HCT116 (cell line): ENCODE data around the gene SPTLC3. TPM values are rescaled to one million over a fixed set of nuclear protein-coding genes. Genes with fewer than 3 reads are reported as not detected.

Experiments
- ATAC-seq: fragments of 200-7000 bp; cut with Tn5 transposase; 2 replicates; pipeline ENCODE4 v1.9.1; 2020; ENCODE audit warnings: mild to moderate bottlenecking, moderate library complexity
- BruUV-seq: library from RNA; stranded (reverse); fragments of 400-500 nt; replicated peaks from 2 replicates; lab custom pipeline; 2021; lab: Mats Ljungman, UMichigan
- CTCF ChIA-PET: fragments of 300-600 bp; sonication (Branson Sonifier 250); formaldehyde crosslinking; loops from one replicate; lab custom pipeline; 2021; ENCODE audit warnings: antibody characterized with exemption; lab: Charles Lee
- POLR2A ChIA-PET: fragments of 300-600, 350-600 bp; sonication (Branson Sonifier 250); formaldehyde crosslinking; loops from one replicate; lab custom pipeline; 2021; ENCODE audit warnings: antibody characterized with exemption; lab: Charles Lee
- RAD21 ChIA-PET, 2 experiments: fragments of 300-600 bp; sonication (Branson Sonifier 250); formaldehyde crosslinking; loops; one replicate each; lab custom pipeline; 2023; ENCODE audit warnings: low total read pairs in 2 of 2; ENCODE audit not compliant: uncharacterized antibody in 2 of 2, unreplicated experiment in 2 of 2, low non-redundant PET in 1 of 2; lab: Charles Lee
- DNase-seq: peaks from one replicate; pipeline ENCODE4 v3.0.0-alpha.2; 2010; ENCODE audit warnings: low read depth, low spot score
- H2AFZ ChIP-seq: fragments of 200-600 bp; shearing (Covaris generic), sonication (generic); 2 replicates; pipeline ENCODE4 v1.6.1; 2017; ENCODE audit warnings: low read depth, mixed run types, mixed read lengths, antibody characterized with exemption, low read length; ENCODE audit not compliant: poor library complexity, severe bottlenecking
- H3K27ac ChIP-seq: 2 replicates; pipeline ENCODE4 v1.5.1; 2012; ENCODE audit warnings: low read depth, low read length
- H3K27me3 ChIP-seq: fragments of 200-600 bp; sonication (generic); 2 replicates; pipeline ENCODE4 v1.6.1; 2016; ENCODE audit warnings: mixed run types, low read length, mixed read lengths; ENCODE audit not compliant: insufficient read depth
- H3K36me3 ChIP-seq, 2 experiments: fragments of 200-500 bp in 1 of 2; fragments of 200-600 bp in 1 of 2; sonication (Bioruptor generic) in 1 of 2; sonication (generic) in 1 of 2; 2 replicates each; pipeline versions ENCODE4 v1.5.1 to v1.6.1; 2014 to 2016; ENCODE audit warnings: low read length in 2 of 2, inconsistent platforms in 1 of 2, mixed read lengths in 1 of 2, mixed run types in 1 of 2; ENCODE audit not compliant: insufficient read depth in 2 of 2, control insufficient read depth in 1 of 2
- H3K4me1 ChIP-seq, 2 experiments: fragments of 200-600 bp in 1 of 2; sonication (generic) in 1 of 2; 2 replicates each; pipeline versions ENCODE4 v1.5.1 to v1.6.1; 2012 to 2017; ENCODE audit warnings: low read length in 2 of 2, inconsistent platforms in 1 of 2, mild to moderate bottlenecking in 1 of 2, mixed read lengths in 1 of 2, mixed run types in 1 of 2, moderate library complexity in 1 of 2; ENCODE audit not compliant: insufficient read depth in 2 of 2, control insufficient read depth in 1 of 2
- H3K4me2 ChIP-seq: fragments of 200-600 bp; sonication (generic); 2 replicates; pipeline ENCODE4 v1.6.1; 2017; ENCODE audit warnings: mixed run types, low read length, mixed read lengths
- H3K4me3 ChIP-seq, 2 experiments: fragments of 200-600 bp in 1 of 2; sonication (generic) in 1 of 2; replicated peaks in 1 of 2; 2 replicates each; pipeline ENCODE4 v1.5.1; 2011 to 2016; ENCODE audit warnings: low read length in 2 of 2, control low read depth in 1 of 2, low read depth in 1 of 2, mild to moderate bottlenecking in 1 of 2, mixed read lengths in 1 of 2, mixed run types in 1 of 2
- H3K79me2 ChIP-seq: fragments of 200-600 bp; sonication (generic); 2 replicates; pipeline ENCODE4 v1.6.1; 2017; ENCODE audit warnings: mild to moderate bottlenecking, mixed run types, low read length, moderate library complexity, mixed read lengths; ENCODE audit not compliant: insufficient read depth
- H3K9ac ChIP-seq: fragments of 200-600 bp; sonication (generic); 2 replicates; pipeline ENCODE4 v1.6.1; 2016; ENCODE audit warnings: low read length, mixed read lengths
- H3K9me2 ChIP-seq: fragments of 200-600 bp; sonication (generic), shearing (Covaris generic); 2 replicates; pipeline ENCODE4 v1.6.1; 2017; ENCODE audit warnings: mixed run types, mild to moderate bottlenecking, moderate library complexity; ENCODE audit not compliant: insufficient read depth
- H3K9me3 ChIP-seq, 2 experiments: fragments of 200-500 bp in 1 of 2; fragments of 200-600 bp in 1 of 2; sonication (Bioruptor generic) in 1 of 2; sonication (generic) in 1 of 2; 2 replicates each; pipeline ENCODE4 v1.6.1; 2014 to 2017; ENCODE audit warnings: low read length in 2 of 2, mixed read lengths in 2 of 2, inconsistent platforms in 1 of 2, low read depth in 1 of 2, mild to moderate bottlenecking in 1 of 2, mixed run types in 1 of 2, moderate library complexity in 1 of 2; ENCODE audit not compliant: control insufficient read depth in 1 of 2, insufficient read depth in 1 of 2
- H4K20me1 ChIP-seq: fragments of 200-600 bp; sonication (generic), shearing (Covaris generic); 2 replicates; pipeline ENCODE4 v1.6.1; 2017; ENCODE audit warnings: mixed run types, mild to moderate bottlenecking, moderate library complexity; ENCODE audit not compliant: insufficient read depth
- CBX3 ChIP-seq: IDR thresholded peaks from 2 replicates; pipeline ENCODE4 v1.6.1; 2012; ENCODE audit warnings: low read depth
- CEBPB ChIP-seq: IDR thresholded peaks from 2 replicates; pipeline ENCODE4 v1.6.1; 2012; ENCODE audit warnings: low read depth
- EGR1 ChIP-seq: IDR thresholded peaks from 2 replicates; pipeline ENCODE4 v1.6.1; 2012; ENCODE audit warnings: low read depth
- ELF1 ChIP-seq: IDR thresholded peaks from 2 replicates; pipeline ENCODE4 v1.6.1; 2012; ENCODE audit warnings: low read depth, borderline replicate concordance
- EZH2 ChIP-seq: fragments of 200-600 bp; sonication (generic); IDR thresholded peaks from 2 replicates; pipeline ENCODE4 v1.6.1; 2017; ENCODE audit warnings: antibody characterized with exemption, mixed run types
- EZH2phosphoT487 ChIP-seq: fragments of 200-600 bp; IDR thresholded peaks from 2 replicates; pipeline ENCODE4 v1.6.1; 2018; ENCODE audit warnings: antibody characterized with exemption, borderline replicate concordance
- JUND ChIP-seq: IDR thresholded peaks from 2 replicates; pipeline ENCODE4 v1.6.1; 2012
- POLR2AphosphoS5 ChIP-seq: IDR thresholded peaks from 2 replicates; pipeline ENCODE4 v1.6.1; 2011; ENCODE audit warnings: mild to moderate bottlenecking, low read depth, low read length, moderate library complexity
- RAD21 ChIP-seq: IDR thresholded peaks from 2 replicates; pipeline ENCODE4 v1.6.1; 2012; ENCODE audit warnings: low read depth, mild to moderate bottlenecking
- SIN3A ChIP-seq: IDR thresholded peaks from 2 replicates; pipeline ENCODE4 v1.6.1; 2012; ENCODE audit warnings: low read depth
- SP1 ChIP-seq: IDR thresholded peaks from 2 replicates; pipeline ENCODE4 v1.6.1; 2012; ENCODE audit warnings: low read depth
- SRF ChIP-seq: IDR thresholded peaks from 2 replicates; pipeline ENCODE4 v1.6.1; 2012; ENCODE audit warnings: low read depth
- TCF7L2 ChIP-seq: IDR thresholded peaks from 2 replicates; pipeline ENCODE4 v1.7.0; 2011; ENCODE audit warnings: borderline replicate concordance, inconsistent platforms; ENCODE audit not compliant: insufficient read depth, insufficient read length; ENCODE audit errors: extremely low read depth
- YY1 ChIP-seq: IDR thresholded peaks from 2 replicates; pipeline ENCODE4 v1.6.1; 2011; ENCODE audit warnings: low read length, low read depth, moderate library complexity, mild to moderate bottlenecking; ENCODE audit not compliant: insufficient replicate concordance; ENCODE audit errors: extremely low read depth
- ZFX ChIP-seq: fragments of 450-650 bp; IDR thresholded peaks from 2 replicates; pipeline ENCODE4 v1.6.1; 2017
- intact Hi-C: fragments of 100-400 bp; cut with micrococcal nuclease; formaldehyde crosslinking; loops from 2 replicates; pipeline ENCODE4 v1.10.0; 2022
- total RNA-seq: library from RNA; stranded (reverse); gene quantifications from one replicate; pipeline ENCODE4 v1.2.1, GENCODE V29; 2021; ENCODE audit not compliant: unreplicated experiment
- TF ChIP-seq, protein P1 (sequence below): IDR thresholded peaks from 2 replicates; pipeline ENCODE4 v1.6.1; 2012
- TF ChIP-seq, protein P2 (sequence below): IDR thresholded peaks from 2 replicates; pipeline ENCODE4 v1.6.1; 2012; ENCODE audit warnings: low read depth
- TF ChIP-seq, protein P3 (sequence below), 3 experiments: fragments of 200-600 bp in 1 of 3; sonication (generic) in 1 of 3; IDR thresholded peaks in 2 of 3; conservative IDR thresholded peaks in 1 of 3; 2 replicates each; pipeline ENCODE4 v1.5.1; 2012 to 2017; ENCODE audit warnings: low read depth in 2 of 3, low read length in 2 of 3, antibody characterized with exemption in 1 of 3, borderline replicate concordance in 1 of 3, control low read depth in 1 of 3, mild to moderate bottlenecking in 1 of 3, mixed read lengths in 1 of 3, mixed run types in 1 of 3, moderate library complexity in 1 of 3; ENCODE audit not compliant: insufficient read depth in 1 of 3
- TF ChIP-seq, protein P4 (sequence below): IDR thresholded peaks from 2 replicates; pipeline ENCODE4 v1.6.1; 2011; ENCODE audit warnings: mild to moderate bottlenecking, low read length, moderate library complexity; ENCODE audit not compliant: insufficient replicate concordance; ENCODE audit errors: extremely low read depth

Gene SPTLC3
- total RNA-seq, 1 experiment from 2014 or later: not detected

DNA sequence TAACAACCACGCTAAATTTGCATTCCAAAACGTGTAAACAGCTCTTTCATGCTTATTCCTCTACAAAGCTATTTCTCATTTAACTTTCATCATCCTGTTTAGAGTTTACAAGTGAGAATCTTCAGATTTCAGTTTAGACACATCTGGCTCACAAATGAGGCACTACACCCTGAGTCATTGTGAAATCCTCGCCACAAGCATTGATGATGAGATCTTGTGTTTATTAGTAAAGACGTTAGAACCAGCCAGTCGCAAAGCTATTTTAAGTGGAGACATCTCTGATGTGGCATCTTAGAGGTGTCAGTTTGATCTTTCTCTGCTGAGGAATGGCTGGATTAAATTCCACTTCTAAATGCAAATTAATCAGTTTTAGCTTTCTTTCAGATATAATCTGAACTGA, 204.0 kb downstream of the SPTLC3 start:
- CTCF ChIA-PET: no interaction called here
- no peak for TF ChIP-seq RAD21
- TF ChIP-seq EGR1: no peak
- TF ChIP-seq TCF7L2: no peak
- no peak for TF ChIP-seq CEBPB
- no peak for TF ChIP-seq JUND
- TF ChIP-seq SRF: no peak
- TF ChIP-seq ZFX: no peak
- TF ChIP-seq, protein P1, sequence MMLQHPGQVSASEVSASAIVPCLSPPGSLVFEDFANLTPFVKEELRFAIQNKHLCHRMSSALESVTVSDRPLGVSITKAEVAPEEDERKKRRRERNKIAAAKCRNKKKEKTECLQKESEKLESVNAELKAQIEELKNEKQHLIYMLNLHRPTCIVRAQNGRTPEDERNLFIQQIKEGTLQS: no peak
- no peak for TF ChIP-seq ELF1
- no peak for TF ChIP-seq SP1
- TF ChIP-seq EZH2: no peak
- TF ChIP-seq, protein P2, sequence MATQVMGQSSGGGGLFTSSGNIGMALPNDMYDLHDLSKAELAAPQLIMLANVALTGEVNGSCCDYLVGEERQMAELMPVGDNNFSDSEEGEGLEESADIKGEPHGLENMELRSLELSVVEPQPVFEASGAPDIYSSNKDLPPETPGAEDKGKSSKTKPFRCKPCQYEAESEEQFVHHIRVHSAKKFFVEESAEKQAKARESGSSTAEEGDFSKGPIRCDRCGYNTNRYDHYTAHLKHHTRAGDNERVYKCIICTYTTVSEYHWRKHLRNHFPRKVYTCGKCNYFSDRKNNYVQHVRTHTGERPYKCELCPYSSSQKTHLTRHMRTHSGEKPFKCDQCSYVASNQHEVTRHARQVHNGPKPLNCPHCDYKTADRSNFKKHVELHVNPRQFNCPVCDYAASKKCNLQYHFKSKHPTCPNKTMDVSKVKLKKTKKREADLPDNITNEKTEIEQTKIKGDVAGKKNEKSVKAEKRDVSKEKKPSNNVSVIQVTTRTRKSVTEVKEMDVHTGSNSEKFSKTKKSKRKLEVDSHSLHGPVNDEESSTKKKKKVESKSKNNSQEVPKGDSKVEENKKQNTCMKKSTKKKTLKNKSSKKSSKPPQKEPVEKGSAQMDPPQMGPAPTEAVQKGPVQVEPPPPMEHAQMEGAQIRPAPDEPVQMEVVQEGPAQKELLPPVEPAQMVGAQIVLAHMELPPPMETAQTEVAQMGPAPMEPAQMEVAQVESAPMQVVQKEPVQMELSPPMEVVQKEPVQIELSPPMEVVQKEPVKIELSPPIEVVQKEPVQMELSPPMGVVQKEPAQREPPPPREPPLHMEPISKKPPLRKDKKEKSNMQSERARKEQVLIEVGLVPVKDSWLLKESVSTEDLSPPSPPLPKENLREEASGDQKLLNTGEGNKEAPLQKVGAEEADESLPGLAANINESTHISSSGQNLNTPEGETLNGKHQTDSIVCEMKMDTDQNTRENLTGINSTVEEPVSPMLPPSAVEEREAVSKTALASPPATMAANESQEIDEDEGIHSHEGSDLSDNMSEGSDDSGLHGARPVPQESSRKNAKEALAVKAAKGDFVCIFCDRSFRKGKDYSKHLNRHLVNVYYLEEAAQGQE: no peak
- TF ChIP-seq, protein P3, sequence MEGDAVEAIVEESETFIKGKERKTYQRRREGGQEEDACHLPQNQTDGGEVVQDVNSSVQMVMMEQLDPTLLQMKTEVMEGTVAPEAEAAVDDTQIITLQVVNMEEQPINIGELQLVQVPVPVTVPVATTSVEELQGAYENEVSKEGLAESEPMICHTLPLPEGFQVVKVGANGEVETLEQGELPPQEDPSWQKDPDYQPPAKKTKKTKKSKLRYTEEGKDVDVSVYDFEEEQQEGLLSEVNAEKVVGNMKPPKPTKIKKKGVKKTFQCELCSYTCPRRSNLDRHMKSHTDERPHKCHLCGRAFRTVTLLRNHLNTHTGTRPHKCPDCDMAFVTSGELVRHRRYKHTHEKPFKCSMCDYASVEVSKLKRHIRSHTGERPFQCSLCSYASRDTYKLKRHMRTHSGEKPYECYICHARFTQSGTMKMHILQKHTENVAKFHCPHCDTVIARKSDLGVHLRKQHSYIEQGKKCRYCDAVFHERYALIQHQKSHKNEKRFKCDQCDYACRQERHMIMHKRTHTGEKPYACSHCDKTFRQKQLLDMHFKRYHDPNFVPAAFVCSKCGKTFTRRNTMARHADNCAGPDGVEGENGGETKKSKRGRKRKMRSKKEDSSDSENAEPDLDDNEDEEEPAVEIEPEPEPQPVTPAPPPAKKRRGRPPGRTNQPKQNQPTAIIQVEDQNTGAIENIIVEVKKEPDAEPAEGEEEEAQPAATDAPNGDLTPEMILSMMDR (IDR thresholded peaks at IDR 0.05 in 2 of 3, conservative IDR thresholded peaks at IDR 0.05 in 1 of 3; ENCODE audit: borderline replicate concordance in 1 of 3, insufficient read depth in 1 of 3, low read depth in 2 of 3, low read length in 2 of 3): no peak
- TF ChIP-seq POLR2AphosphoS5: no peak
- no peak for TF ChIP-seq YY1
- TF ChIP-seq, protein P4, sequence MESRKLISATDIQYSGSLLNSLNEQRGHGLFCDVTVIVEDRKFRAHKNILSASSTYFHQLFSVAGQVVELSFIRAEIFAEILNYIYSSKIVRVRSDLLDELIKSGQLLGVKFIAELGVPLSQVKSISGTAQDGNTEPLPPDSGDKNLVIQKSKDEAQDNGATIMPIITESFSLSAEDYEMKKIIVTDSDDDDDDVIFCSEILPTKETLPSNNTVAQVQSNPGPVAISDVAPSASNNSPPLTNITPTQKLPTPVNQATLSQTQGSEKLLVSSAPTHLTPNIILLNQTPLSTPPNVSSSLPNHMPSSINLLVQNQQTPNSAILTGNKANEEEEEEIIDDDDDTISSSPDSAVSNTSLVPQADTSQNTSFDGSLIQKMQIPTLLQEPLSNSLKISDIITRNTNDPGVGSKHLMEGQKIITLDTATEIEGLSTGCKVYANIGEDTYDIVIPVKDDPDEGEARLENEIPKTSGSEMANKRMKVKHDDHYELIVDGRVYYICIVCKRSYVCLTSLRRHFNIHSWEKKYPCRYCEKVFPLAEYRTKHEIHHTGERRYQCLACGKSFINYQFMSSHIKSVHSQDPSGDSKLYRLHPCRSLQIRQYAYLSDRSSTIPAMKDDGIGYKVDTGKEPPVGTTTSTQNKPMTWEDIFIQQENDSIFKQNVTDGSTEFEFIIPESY: no peak
- no peak for TF ChIP-seq EZH2phosphoT487
- TF ChIP-seq CBX3: no peak
- no peak for TF ChIP-seq SIN3A
- no peak overlapping the region for H3K4me2 ChIP-seq
- H3K36me3 ChIP-seq: no peaks in the 10 kb centered on the region
- intact Hi-C loops: no loop called here
- H3K9me3 ChIP-seq: no peaks in the 10 kb centered on the region
- H4K20me1 ChIP-seq: no peaks in the 10 kb centered on the region
- POLR2A ChIA-PET: no interaction called here
- H3K79me2 ChIP-seq: no peaks in the 10 kb centered on the region
- ATAC-seq (no peak), DNase-seq (no peak)
- peaks cover 35% of the 10 kb centered on the region for H3K27me3 ChIP-seq
- H3K27ac ChIP-seq: no peak overlapping the region
- no peak overlapping the region for H3K9ac ChIP-seq
- RAD21 ChIA-PET: no interaction called here
- H3K4me1 ChIP-seq: no peaks in the 10 kb centered on the region
- H3K9me2 ChIP-seq: no peaks in the 10 kb centered on the region
- H2AFZ ChIP-seq: no peak overlapping the region
- no TSS peak for BruUV-seq
- H3K4me3 ChIP-seq: no peak overlapping the region
